ENCODE results near the gene RPS27A. TPM values are rescaled to one million over a fixed set of nuclear protein-coding genes. Genes with fewer than 3 reads are reported as not detected.
"Not testable (repeated sequence)": the region's sequence is repeated elsewhere in the genome, so short reads cannot be mapped to it uniquely, and the experiment has no call there.

The RPS27A gene
- total RNA-seq, 1 experiment from 2014 or later, result 1,343 TPM

DNA sequence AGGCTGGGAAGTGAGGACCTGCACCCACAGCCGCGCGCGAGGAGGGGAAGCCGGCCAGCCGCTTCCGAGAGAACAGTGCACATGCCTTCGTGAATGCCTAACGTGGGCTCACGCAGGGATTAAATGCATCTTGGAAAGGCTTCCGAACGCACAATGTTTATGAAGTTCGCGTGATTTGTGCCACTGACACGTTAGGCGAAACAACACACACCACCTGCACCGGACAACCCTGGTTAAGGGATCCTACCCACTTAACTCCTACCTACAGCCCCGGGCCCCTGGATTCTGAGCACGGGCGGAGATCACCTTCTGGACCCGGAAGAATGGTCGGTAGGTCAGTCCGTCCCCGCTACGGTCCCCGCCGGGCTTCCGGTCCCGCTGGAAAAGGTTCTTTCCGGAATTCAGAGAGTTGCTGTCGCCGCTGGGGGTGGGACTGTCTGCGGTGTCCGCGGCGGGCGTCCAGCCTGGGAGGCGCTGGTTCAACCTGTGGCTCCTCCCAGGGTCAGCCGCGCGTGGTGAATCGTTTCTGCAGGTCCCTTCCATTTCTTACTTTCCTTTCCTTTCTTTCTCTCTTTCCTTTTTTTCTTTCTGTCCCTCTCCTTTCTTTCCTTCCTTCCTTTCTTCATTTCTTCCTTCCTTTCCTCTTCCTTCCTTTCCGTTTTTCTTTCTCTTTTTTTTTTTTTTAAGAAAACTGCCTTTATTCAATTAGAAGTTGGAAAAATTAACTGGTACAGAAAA is 36.6 kb downstream of the RPS27A start, which contains the start of gene MTIF2:
Gene MTIF2 (minus strand): TSS at position 325 of the 738 bp plus-strand sequence. CDS start 5,373 bp downstream, outside the sequence.
- peak; percentile 95 for DNase-seq (ENCODE audit: unreplicated experiment)
- H3K27ac Mint-ChIP-seq (ENCODE audit: low read depth, unreplicated experiment), result peak within 1 kb of the TSS; percentile 91
- H3K27me3 Mint-ChIP-seq (ENCODE audit: insufficient read depth, unreplicated experiment), result no peaks in the 10 kb centered on the region
- intact Hi-C loops (cut with micrococcal nuclease), result loop anchor here (1.0 to 5.0 kb wide), 3 partner anchors 148 to 242 kb away; partner anchors contain the start of gene CCDC88A
- ChIA-PET CTCF (interaction anchor here (0.7 kb wide), 1 partner anchor 11 kb away, joined by 4 read pairs; no protein-coding TSS in a partner anchor), POLR2A (interaction anchor here (0.6 to 2.0 kb wide), 18 partner anchors 12 to 1635 kb away, joined by 3 to 11 read pairs (median 4); partner anchors contain the start of genes CFAP36, CLHC1, RPS27A and RTN4)
- peaks cover 40% of the 10 kb centered on the region for H3K36me3 Mint-ChIP-seq (ENCODE audit: insufficient read depth, unreplicated experiment)
- H3K4me3 Mint-ChIP-seq (ENCODE audit: unreplicated experiment), result peak within 1 kb of the TSS; percentile 87
- no peaks in the 10 kb centered on the region for H3K9me3 Mint-ChIP-seq (ENCODE audit: unreplicated experiment)
- peaks cover 5% of the 10 kb centered on the region for H3K4me1 Mint-ChIP-seq (ENCODE audit: insufficient read depth, unreplicated experiment)
- TF ChIP-seq, protein P1, sequence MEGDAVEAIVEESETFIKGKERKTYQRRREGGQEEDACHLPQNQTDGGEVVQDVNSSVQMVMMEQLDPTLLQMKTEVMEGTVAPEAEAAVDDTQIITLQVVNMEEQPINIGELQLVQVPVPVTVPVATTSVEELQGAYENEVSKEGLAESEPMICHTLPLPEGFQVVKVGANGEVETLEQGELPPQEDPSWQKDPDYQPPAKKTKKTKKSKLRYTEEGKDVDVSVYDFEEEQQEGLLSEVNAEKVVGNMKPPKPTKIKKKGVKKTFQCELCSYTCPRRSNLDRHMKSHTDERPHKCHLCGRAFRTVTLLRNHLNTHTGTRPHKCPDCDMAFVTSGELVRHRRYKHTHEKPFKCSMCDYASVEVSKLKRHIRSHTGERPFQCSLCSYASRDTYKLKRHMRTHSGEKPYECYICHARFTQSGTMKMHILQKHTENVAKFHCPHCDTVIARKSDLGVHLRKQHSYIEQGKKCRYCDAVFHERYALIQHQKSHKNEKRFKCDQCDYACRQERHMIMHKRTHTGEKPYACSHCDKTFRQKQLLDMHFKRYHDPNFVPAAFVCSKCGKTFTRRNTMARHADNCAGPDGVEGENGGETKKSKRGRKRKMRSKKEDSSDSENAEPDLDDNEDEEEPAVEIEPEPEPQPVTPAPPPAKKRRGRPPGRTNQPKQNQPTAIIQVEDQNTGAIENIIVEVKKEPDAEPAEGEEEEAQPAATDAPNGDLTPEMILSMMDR (IDR thresholded peaks at IDR 0.05; ENCODE audit: unreplicated experiment), result no peak
- BruUV-seq (replicated peaks), result no TSS peak

DNA sequence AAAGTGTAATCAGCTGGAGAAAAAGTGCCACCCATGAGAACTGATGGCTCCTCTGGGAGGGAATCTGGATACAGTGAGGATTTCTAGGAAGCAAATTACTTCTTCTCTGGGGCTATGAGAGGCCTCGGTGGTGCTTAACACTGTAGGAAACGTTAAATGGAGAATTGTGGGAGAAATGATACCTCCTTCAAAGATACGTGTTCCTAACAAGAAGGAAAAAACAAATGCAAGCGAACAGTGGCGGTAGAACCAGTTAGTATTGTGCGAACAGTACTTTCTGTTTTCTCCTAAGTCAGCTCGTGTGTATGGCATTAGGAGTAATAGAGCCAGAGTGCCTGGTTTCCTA is 37.1 kb downstream of the RPS27A start:
- CTCF ChIA-PET, result no interaction called here

DNA sequence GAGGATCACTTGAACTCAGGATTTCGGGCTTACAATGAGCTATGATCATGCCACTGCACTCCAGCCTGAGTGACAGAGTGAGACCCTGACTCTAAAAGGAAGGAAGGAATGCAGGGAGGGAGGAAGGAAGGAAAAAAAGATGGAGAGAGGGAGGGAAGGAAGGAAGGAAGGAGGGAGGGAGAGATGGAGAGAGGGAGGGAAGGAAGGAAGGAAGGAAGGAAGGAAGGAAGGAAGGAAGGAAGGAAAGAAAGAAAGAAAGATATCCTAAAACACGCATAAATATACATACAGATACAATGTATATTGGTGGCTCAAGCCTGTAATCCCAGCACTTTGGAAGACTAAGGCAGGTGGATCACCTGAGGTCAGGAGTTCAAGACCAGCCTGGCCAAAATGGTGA is 41.9 kb downstream of the RPS27A start:
- H3K36me3 Mint-ChIP-seq (ENCODE audit: insufficient read depth, unreplicated experiment); POLR2A ChIA-PET; H3K27ac Mint-ChIP-seq (ENCODE audit: low read depth, unreplicated experiment); DNase-seq (ENCODE audit: unreplicated experiment); H3K4me3 Mint-ChIP-seq (ENCODE audit: unreplicated experiment); H3K9me3 Mint-ChIP-seq (ENCODE audit: unreplicated experiment); BruUV-seq (replicated peaks); H3K27me3 Mint-ChIP-seq (ENCODE audit: insufficient read depth, unreplicated experiment); intact Hi-C loops (cut with micrococcal nuclease); H3K4me1 Mint-ChIP-seq (ENCODE audit: insufficient read depth, unreplicated experiment): not testable (repeated sequence)
- CTCF ChIA-PET, result interaction anchor here (0.6 to 1.0 kb wide), 2 partner anchors 10 to 268 kb away, joined by 3 to 6 read pairs; no protein-coding TSS in a partner anchor

More for the DNA sequence above, 37.1 kb downstream of the RPS27A start:
- TF ChIP-seq, protein P1 (IDR thresholded peaks at IDR 0.05; ENCODE audit: unreplicated experiment), result no peak
- Mint-ChIP-seq H3K9me3 (ENCODE audit: unreplicated experiment) (no peaks in the 10 kb centered on the region), H3K36me3 (ENCODE audit: insufficient read depth, unreplicated experiment) (peaks cover 35% of the 10 kb centered on the region), H3K27ac (ENCODE audit: low read depth, unreplicated experiment) (peak overlapping the region; percentile 91), H3K4me3 (ENCODE audit: unreplicated experiment) (peak overlapping the region; percentile 87), H3K4me1 (ENCODE audit: insufficient read depth, unreplicated experiment) (peaks cover 5% of the 10 kb centered on the region), H3K27me3 (ENCODE audit: insufficient read depth, unreplicated experiment) (no peaks in the 10 kb centered on the region)
- peak; percentile 24 for DNase-seq (ENCODE audit: unreplicated experiment)
- TSS peak; percentile 90 for BruUV-seq (replicated peaks)
- intact Hi-C loops (cut with micrococcal nuclease), result loop anchor here (2.0 to 5.0 kb wide), 2 partner anchors 148 to 163 kb away; partner anchors contain the start of gene CCDC88A
- POLR2A ChIA-PET, result interaction anchor here (0.6 to 2.0 kb wide), 13 partner anchors 11 to 1634 kb away, joined by 3 to 11 read pairs (median 4); partner anchors contain the start of genes CFAP36, CLHC1, RPS27A and RTN4

DNA sequence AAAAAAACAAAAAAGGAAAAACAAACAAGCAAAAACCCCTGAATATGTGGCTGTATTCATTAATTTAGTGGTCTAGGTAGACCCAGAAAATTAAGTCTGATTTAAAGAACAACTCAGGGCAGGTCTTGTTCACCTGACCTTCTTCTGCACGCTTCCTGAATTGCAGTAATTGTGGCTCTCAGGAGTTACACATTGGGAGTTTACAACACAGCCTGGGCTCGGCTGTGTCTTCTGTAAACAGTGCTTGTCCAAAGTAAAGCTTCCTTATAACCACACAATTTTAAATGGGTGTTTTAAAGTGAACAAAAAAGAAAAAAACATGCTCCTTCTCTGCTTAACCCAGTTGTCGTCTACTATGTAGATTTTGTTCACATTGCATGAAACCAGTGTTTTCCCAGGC is 44.8 kb downstream of the RPS27A start:
- DNase-seq (ENCODE audit: unreplicated experiment), result no peak
- Mint-ChIP-seq H3K27me3 (ENCODE audit: insufficient read depth, unreplicated experiment) (no peaks in the 10 kb centered on the region), H3K4me1 (ENCODE audit: insufficient read depth, unreplicated experiment) (no peaks in the 10 kb centered on the region), H3K9me3 (ENCODE audit: unreplicated experiment) (no peaks in the 10 kb centered on the region), H3K27ac (ENCODE audit: low read depth, unreplicated experiment) (no peak overlapping the region), H3K36me3 (ENCODE audit: insufficient read depth, unreplicated experiment) (no peaks in the 10 kb centered on the region), H3K4me3 (ENCODE audit: unreplicated experiment) (no peak overlapping the region)
- intact Hi-C loops (cut with micrococcal nuclease), result no loop called here
- CTCF ChIA-PET, result no interaction called here
- TF ChIP-seq, protein P1 (IDR thresholded peaks at IDR 0.05; ENCODE audit: unreplicated experiment), result no peak
- no TSS peak for BruUV-seq (replicated peaks)
- POLR2A ChIA-PET, result interaction anchor here (1.5 kb wide), 1 partner anchor 242 kb away, joined by 4 read pairs; the partner anchor contains the start of gene CFAP36

DNA sequence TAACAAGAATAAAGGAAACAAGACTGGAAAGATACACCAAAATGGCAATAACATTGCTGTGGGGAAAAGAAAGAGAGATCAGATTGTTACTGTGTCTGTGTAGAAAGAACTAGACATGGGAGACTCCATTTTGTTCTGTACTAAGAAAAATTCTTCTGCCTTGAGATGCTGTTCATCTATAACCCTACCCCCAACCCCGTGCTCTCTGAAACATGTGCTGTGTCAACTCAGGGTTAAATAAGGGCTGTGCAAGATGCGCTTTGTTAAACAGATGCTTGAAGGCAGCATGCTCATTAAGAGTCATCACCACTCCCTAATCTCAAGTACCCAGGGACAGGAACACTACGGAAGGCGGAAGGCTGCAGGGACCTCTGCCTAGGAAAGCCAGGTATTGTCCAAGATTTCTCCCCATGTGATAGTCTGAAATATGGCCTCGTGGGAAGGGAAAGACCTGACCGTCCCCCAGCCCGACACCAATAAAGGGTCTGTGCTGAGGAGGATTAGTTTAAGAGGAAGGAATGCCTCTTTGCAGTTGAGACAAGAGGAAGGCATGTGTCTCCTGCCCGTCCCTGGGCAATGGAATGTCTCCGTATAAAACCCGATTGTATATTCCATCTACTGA is 46.8 kb downstream of the RPS27A start:
- POLR2A ChIA-PET; H3K4me3 Mint-ChIP-seq (ENCODE audit: unreplicated experiment); BruUV-seq (replicated peaks); H3K27me3 Mint-ChIP-seq (ENCODE audit: insufficient read depth, unreplicated experiment); CTCF ChIA-PET; H3K27ac Mint-ChIP-seq (ENCODE audit: low read depth, unreplicated experiment); intact Hi-C loops (cut with micrococcal nuclease); H3K9me3 Mint-ChIP-seq (ENCODE audit: unreplicated experiment); H3K4me1 Mint-ChIP-seq (ENCODE audit: insufficient read depth, unreplicated experiment); DNase-seq (ENCODE audit: unreplicated experiment); H3K36me3 Mint-ChIP-seq (ENCODE audit: insufficient read depth, unreplicated experiment): not testable (repeated sequence)

DNA sequence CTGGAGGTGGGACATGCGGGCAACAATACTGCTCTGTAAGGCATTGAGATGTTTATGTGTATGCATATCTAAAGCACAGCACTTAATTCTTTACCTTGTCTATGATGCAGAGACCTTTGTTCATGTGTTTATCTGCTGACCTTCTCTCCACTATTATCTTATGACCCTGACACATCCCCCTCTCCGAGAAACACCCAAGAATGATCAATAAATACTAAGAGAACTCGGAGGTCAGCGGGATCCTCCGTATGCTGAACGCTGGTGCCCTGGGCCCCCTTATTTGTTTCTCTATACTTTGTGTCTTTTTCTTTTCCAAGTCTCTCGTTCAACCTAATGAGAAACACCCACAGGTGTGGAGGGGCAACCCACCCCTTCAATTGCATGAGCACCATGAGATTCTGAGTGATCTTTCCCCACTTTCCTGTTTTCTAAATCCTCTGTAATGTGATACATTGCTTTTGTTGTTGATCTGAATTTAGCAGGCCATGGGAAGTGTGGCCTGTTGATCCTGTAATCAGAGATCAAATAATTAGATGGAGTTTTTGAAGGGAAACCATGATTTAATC is 47.5 kb downstream of the RPS27A start:
- H3K4me1 Mint-ChIP-seq (ENCODE audit: insufficient read depth, unreplicated experiment); H3K4me3 Mint-ChIP-seq (ENCODE audit: unreplicated experiment); H3K9me3 Mint-ChIP-seq (ENCODE audit: unreplicated experiment); H3K27me3 Mint-ChIP-seq (ENCODE audit: insufficient read depth, unreplicated experiment); intact Hi-C loops (cut with micrococcal nuclease); H3K27ac Mint-ChIP-seq (ENCODE audit: low read depth, unreplicated experiment); H3K36me3 Mint-ChIP-seq (ENCODE audit: insufficient read depth, unreplicated experiment); CTCF ChIA-PET; BruUV-seq (replicated peaks); DNase-seq (ENCODE audit: unreplicated experiment): not testable (repeated sequence)
- POLR2A ChIA-PET, result interaction anchor here (1.4 to 2.2 kb wide), 3 partner anchors 10 to 240 kb away, joined by 3 to 9 read pairs (median 7); partner anchors contain the start of genes CFAP36 and MTIF2
